Kidney (tissue), 14 donors: ENCODE data around the gene CLPX. TPM values are rescaled to one million over a fixed set of nuclear protein-coding genes. Genes with fewer than 3 reads are reported as not detected.

Experiments used
- DNase-seq, 5 donors: peaks; one replicate each; pipeline ENCODE4 v3.0.0-alpha.2; 2013 to 2020
- FAIRE-seq: peaks from 2 replicates; lab custom pipeline; 2012; peaks lifted over from hg19 to GRCh38; lab: Jason Lieb, UNC
- H3K27ac ChIP-seq, 2 donors: one replicate each; pipeline ENCODE4 v1.7.0; 2013; ENCODE audit warnings: low read depth in 2 of 2, low read length in 2 of 2, inconsistent platforms in 1 of 2
- H3K27me3 ChIP-seq: one replicate; pipeline ENCODE4 v1.7.1; 2013; ENCODE audit warnings: low read length, inconsistent platforms; ENCODE audit not compliant: control insufficient read depth, insufficient read depth
- H3K36me3 ChIP-seq, 3 donors: one replicate each; pipeline versions ENCODE4 v1.7.0 to v1.7.1; 2013; ENCODE audit warnings: low read length in 3 of 3, control low read depth in 1 of 3, inconsistent platforms in 1 of 3; ENCODE audit not compliant: insufficient read depth in 3 of 3, control insufficient read depth in 2 of 3
- H3K4me1 ChIP-seq, 3 donors: one replicate each; pipeline versions ENCODE4 v1.7.0 to v1.7.1; 2013; ENCODE audit warnings: low read length in 3 of 3, inconsistent platforms in 1 of 3, low read depth in 1 of 3; ENCODE audit not compliant: control insufficient read depth in 2 of 3, insufficient read depth in 2 of 3
- H3K4me3 ChIP-seq, 3 donors: one replicate each; pipeline versions ENCODE4 v1.7.0 to v1.8.1; 2013; ENCODE audit warnings: low read length in 3 of 3, control low read depth in 1 of 3, inconsistent platforms in 1 of 3
- H3K9ac ChIP-seq, 3 donors: one replicate each; pipeline versions ENCODE4 v1.7.0 to v1.7.1; 2013; ENCODE audit warnings: low read length in 3 of 3, control low read depth in 1 of 3, inconsistent platforms in 1 of 3
- H3K9me3 ChIP-seq, 3 donors: one replicate each; pipeline versions ENCODE4 v1.7.0 to v1.7.1; 2013; ENCODE audit warnings: low read length in 3 of 3, control low read depth in 1 of 3, inconsistent platforms in 1 of 3; ENCODE audit not compliant: control insufficient read depth in 2 of 3, insufficient read depth in 1 of 3
- CTCF ChIP-seq: IDR thresholded peaks from 3 replicates; pipeline ENCODE4 v1.5.1; 2012; ENCODE audit warnings: mild to moderate bottlenecking, moderate library complexity, borderline replicate concordance; ENCODE audit not compliant: insufficient read depth; ENCODE audit errors: extremely low read depth
- intact Hi-C: fragments of 100-400 bp; cut with DNase I; formaldehyde crosslinking; loops from one replicate; pipeline ENCODE4 v1.11.1; 2022
- polyA plus RNA-seq: library from polyadenylated mRNA; stranded (reverse); fragments of 350-450 nt; fragmentation: Illumina TruSeq; extraction: RNeasy Lipid Tissue Mini Kit (QIAGEN cat#74804); gene quantifications from one replicate; pipeline ENCODE4 v1.2.3, GENCODE V29; 2014; ENCODE audit warnings: low read depth, low replicate concordance; ENCODE audit not compliant: insufficient read depth
- total RNA-seq: library from RNA; stranded (reverse); fragmentation: NEBNext Ultra II Directional; extraction: Animal tissue kit (Norgen Biotek cat#: 25700); gene quantifications from one replicate; pipeline ENCODE4 v1.2.1, GENCODE V29; 2021
- donor health status: control.
- donor health status: control.
- donor health status: control.
- donor health status: control.
- donor health status: control.
- donor health status: DM: yes; HTN: yes; CAD: no.
- donor health status: Normal renal cell carcinoma (clear cell type).

Gene CLPX
- total and polyA plus RNA-seq, 2 donors from 2014 or later: 18.4 to 48.2 TPM

- Histone ChIP-seq H3K4me3 (no peak overlapping the region), H3K9me3 (no peaks in the 10 kb centered on the region), H3K4me1 (peaks cover 0 to 8% (median 4%) of the 10 kb centered on the region in 3 donors), H3K27ac (no peak overlapping the region), H3K27me3 (no peaks in the 10 kb centered on the region), H3K36me3 (no peaks in the 10 kb centered on the region), H3K9ac (no peak overlapping the region)
- DNase-seq (no peak), FAIRE-seq (no peak)
- TF ChIP-seq CTCF: no peak
- intact Hi-C loops: no loop called here
Observed at GRCh38 chr15:65207280-65207840, 22.2 kb upstream of the CLPX start.

GRCh38 chr15:65206750-65207149 is 21.6 kb upstream of the CLPX start:
- DNase-seq (no peak), FAIRE-seq (no peak)
- no peak overlapping the region for H3K9ac ChIP-seq
- H3K27ac ChIP-seq: no peak overlapping the region
- TF ChIP-seq CTCF: no peak
- H3K27me3 ChIP-seq: no peaks in the 10 kb centered on the region
- peaks cover 0 to 8% (median 4%) of the 10 kb centered on the region in 3 donors for H3K4me1 ChIP-seq
- H3K4me3 ChIP-seq: no peak overlapping the region
- H3K36me3 ChIP-seq: no peaks in the 10 kb centered on the region
- no peaks in the 10 kb centered on the region for H3K9me3 ChIP-seq
- intact Hi-C loops: no loop called here

GRCh38 chr15:65204931-65205660 is 20.0 kb upstream of the CLPX start:
- no peaks in the 10 kb centered on the region for H3K9me3 ChIP-seq
- H3K9ac ChIP-seq: no peak overlapping the region
- H3K4me3 ChIP-seq: no peak overlapping the region
- H3K4me1 ChIP-seq: peaks cover 0 to 4% (median 4%) of the 10 kb centered on the region in 3 donors
- FAIRE-seq: no peak
- H3K27me3 ChIP-seq: no peaks in the 10 kb centered on the region
- no peak for DNase-seq
- intact Hi-C loops: no loop called here
- no peaks in the 10 kb centered on the region for H3K36me3 ChIP-seq
- TF ChIP-seq CTCF: no peak
- no peak overlapping the region for H3K27ac ChIP-seq
